ENCODE measurements around the gene ZNF385B. TPM values are rescaled to one million over a fixed set of nuclear protein-coding genes. Genes with fewer than 3 reads are reported as not detected.

Gene ZNF385B
- total RNA-seq, 3 donors from 2014 or later (not counting 1 experiment from before 2014, with no cell fraction given), result 0.54 TPM; not detected in 2

DNA sequence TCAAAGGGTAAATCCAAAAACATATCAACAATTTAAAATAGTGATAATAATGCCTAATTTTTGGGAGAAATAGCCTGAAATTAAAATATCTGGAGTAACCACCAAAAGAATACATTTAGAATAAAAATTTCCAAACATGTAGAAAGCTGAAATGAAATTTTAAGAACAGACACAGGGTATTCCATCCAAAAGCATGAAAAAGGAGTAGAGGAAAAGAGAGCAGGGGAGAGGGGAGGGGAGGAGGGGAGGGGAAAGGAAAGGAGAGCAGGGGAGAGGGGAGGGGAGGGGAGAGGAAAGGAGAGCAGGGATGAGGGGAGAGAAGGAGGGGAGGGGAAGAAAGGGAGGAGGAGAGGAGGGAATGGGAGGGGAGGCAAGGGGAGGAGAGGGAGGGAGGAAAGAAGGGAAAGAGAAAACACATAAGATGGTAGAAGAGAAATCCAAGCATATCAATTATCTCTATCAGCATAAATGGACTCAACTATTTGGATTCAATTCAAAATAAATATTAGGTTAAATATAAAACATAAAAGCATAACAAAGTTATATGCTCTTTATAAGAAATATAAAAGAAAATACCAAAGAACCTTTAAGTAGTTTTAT is 141.1 kb downstream of the ZNF385B start:
- DNase-seq (no peak), ATAC-seq (no peak)
- no peak overlapping the region for H3K4me3 ChIP-seq (ENCODE audit: low read length)
- H3K4me1 Mint-ChIP-seq, result no peaks in the 10 kb centered on the region
- TF ChIP-seq, protein P1, sequence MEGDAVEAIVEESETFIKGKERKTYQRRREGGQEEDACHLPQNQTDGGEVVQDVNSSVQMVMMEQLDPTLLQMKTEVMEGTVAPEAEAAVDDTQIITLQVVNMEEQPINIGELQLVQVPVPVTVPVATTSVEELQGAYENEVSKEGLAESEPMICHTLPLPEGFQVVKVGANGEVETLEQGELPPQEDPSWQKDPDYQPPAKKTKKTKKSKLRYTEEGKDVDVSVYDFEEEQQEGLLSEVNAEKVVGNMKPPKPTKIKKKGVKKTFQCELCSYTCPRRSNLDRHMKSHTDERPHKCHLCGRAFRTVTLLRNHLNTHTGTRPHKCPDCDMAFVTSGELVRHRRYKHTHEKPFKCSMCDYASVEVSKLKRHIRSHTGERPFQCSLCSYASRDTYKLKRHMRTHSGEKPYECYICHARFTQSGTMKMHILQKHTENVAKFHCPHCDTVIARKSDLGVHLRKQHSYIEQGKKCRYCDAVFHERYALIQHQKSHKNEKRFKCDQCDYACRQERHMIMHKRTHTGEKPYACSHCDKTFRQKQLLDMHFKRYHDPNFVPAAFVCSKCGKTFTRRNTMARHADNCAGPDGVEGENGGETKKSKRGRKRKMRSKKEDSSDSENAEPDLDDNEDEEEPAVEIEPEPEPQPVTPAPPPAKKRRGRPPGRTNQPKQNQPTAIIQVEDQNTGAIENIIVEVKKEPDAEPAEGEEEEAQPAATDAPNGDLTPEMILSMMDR (IDR thresholded peaks at IDR 0.05), result no peak
- no peak overlapping the region for H3K4me3 Mint-ChIP-seq
- H3K4me1 ChIP-seq (ENCODE audit: control insufficient read depth, insufficient read depth, low read length), result no peaks in the 10 kb centered on the region
- H3K27ac Mint-ChIP-seq, result no peak overlapping the region
- H3K9me3 ChIP-seq (ENCODE audit: control insufficient read depth, insufficient read depth, low read length), result no peaks in the 10 kb centered on the region
- H3K9me3 Mint-ChIP-seq, result no peaks in the 10 kb centered on the region
- intact Hi-C loops (cut with micrococcal nuclease), result no loop called here
- no peak overlapping the region for H3K27ac ChIP-seq (ENCODE audit: low read length)
- no peaks in the 10 kb centered on the region for H3K27me3 ChIP-seq (ENCODE audit: control insufficient read depth, insufficient read depth, low read length)
- H3K36me3 ChIP-seq (ENCODE audit: control insufficient read depth, insufficient read depth, low read length), result no peaks in the 10 kb centered on the region
- H3K27me3 Mint-ChIP-seq (ENCODE audit: low read depth in 2 of 2), result no peaks in the 10 kb centered on the region
- H3K36me3 Mint-ChIP-seq, result no peaks in the 10 kb centered on the region

DNA sequence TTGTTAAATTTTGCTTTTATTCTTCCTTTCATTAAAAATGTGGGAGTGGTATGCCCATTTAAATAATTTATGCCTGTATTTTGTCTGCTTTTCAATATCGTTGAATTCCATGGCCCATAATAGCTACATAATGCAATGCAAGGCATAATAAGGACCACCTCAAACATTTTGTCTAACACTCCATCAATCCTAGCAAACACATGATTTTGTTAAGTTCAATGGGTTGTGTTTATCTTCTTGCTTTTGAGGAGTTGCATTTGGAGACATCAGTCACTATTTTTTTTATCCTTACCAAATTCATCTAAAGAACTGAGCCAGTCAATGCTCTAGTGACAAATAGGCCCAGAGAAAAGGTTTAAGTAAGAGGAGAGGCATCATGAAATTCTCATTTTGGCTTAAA is 145.5 kb downstream of the ZNF385B start:
- no peaks in the 10 kb centered on the region for H3K27me3 Mint-ChIP-seq (ENCODE audit: low read depth in 2 of 2)
- no peaks in the 10 kb centered on the region for H3K36me3 Mint-ChIP-seq
- TF ChIP-seq, protein P1 (IDR thresholded peaks at IDR 0.05), result no peak
- Histone ChIP-seq H3K9me3 (ENCODE audit: control insufficient read depth, insufficient read depth, low read length) (no peaks in the 10 kb centered on the region), H3K27me3 (ENCODE audit: control insufficient read depth, insufficient read depth, low read length) (no peaks in the 10 kb centered on the region), H3K4me1 (ENCODE audit: control insufficient read depth, insufficient read depth, low read length) (no peaks in the 10 kb centered on the region), H3K27ac (ENCODE audit: low read length) (no peak overlapping the region), H3K4me3 (ENCODE audit: low read length) (no peak overlapping the region), H3K36me3 (ENCODE audit: control insufficient read depth, insufficient read depth, low read length) (no peaks in the 10 kb centered on the region)
- intact Hi-C loops (cut with micrococcal nuclease), result no loop called here
- DNase-seq (no peak), ATAC-seq (no peak)
- H3K4me1 Mint-ChIP-seq, result no peaks in the 10 kb centered on the region
- H3K4me3 Mint-ChIP-seq, result no peak overlapping the region
- WGBS (ENCODE audit: insufficient coverage), result no CpG with 5 or more reads among the region's 1 CpG
- no peak overlapping the region for H3K27ac Mint-ChIP-seq
- peaks cover 0 to 7% of the 10 kb centered on the region in 2 donors for H3K9me3 Mint-ChIP-seq

DNA sequence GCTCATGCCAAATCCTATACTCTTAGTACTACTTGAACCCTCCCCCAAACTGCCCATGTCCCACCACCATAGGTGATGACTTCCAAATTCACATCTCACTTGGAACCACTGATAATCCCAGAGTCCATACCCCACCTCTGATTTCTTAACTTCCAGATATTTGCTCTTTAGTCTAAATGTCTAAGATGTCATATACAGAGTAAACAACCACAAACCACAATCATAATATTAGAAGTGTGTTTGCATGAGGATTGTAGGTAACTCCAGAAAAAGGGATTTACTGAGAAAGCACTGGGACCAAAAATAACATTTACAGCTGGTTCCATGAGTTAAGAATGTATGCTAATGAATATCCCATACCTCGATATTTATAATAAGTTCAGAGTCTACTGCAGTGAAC is 146.2 kb downstream of the ZNF385B start:
- Mint-ChIP-seq H3K27me3 (ENCODE audit: low read depth in 2 of 2) (no peaks in the 10 kb centered on the region), H3K27ac (no peak overlapping the region), H3K4me1 (no peaks in the 10 kb centered on the region), H3K4me3 (no peak overlapping the region), H3K36me3 (no peaks in the 10 kb centered on the region), H3K9me3 (peaks cover 0 to 7% of the 10 kb centered on the region in 2 donors)
- no peaks in the 10 kb centered on the region for H3K36me3 ChIP-seq (ENCODE audit: control insufficient read depth, insufficient read depth, low read length)
- WGBS (ENCODE audit: insufficient coverage), result no CpG with 5 or more reads among the region's 1 CpG
- no peaks in the 10 kb centered on the region for H3K4me1 ChIP-seq (ENCODE audit: control insufficient read depth, insufficient read depth, low read length)
- no peaks in the 10 kb centered on the region for H3K9me3 ChIP-seq (ENCODE audit: control insufficient read depth, insufficient read depth, low read length)
- intact Hi-C loops (cut with micrococcal nuclease), result no loop called here
- TF ChIP-seq, protein P1 (IDR thresholded peaks at IDR 0.05), result no peak
- no peak for DNase-seq
- no peak overlapping the region for H3K27ac ChIP-seq (ENCODE audit: low read length)
- no peaks in the 10 kb centered on the region for H3K27me3 ChIP-seq (ENCODE audit: control insufficient read depth, insufficient read depth, low read length)
- no peak overlapping the region for H3K4me3 ChIP-seq (ENCODE audit: low read length)
- ATAC-seq, result no peak

DNA sequence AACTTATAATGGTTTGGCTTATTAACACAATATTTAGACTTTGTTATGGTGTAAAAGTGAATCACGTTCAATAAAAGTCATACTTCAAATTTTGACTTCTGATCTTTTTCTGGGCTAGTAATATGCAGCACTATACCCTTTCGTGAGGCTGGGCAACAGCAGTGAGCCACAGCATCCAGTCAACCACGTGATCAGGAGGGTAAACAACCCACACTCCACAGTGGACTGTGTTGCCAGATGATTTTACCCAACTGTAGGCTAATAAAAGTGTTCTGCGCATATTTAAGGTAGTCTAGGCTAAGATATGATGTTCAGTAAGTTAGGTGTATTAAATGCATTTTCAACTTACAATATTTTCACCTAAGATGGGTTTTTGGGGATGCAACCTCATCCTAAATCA is 148.6 kb downstream of the ZNF385B start:
- TF ChIP-seq, protein P1 (IDR thresholded peaks at IDR 0.05), result no peak
- Histone ChIP-seq H3K27ac (ENCODE audit: low read length) (no peak overlapping the region), H3K9me3 (ENCODE audit: control insufficient read depth, insufficient read depth, low read length) (no peaks in the 10 kb centered on the region), H3K27me3 (ENCODE audit: control insufficient read depth, insufficient read depth, low read length) (no peaks in the 10 kb centered on the region), H3K36me3 (ENCODE audit: control insufficient read depth, insufficient read depth, low read length) (no peaks in the 10 kb centered on the region), H3K4me3 (ENCODE audit: low read length) (no peak overlapping the region), H3K4me1 (ENCODE audit: control insufficient read depth, insufficient read depth, low read length) (no peaks in the 10 kb centered on the region)
- DNase-seq (no peak), ATAC-seq (no peak)
- 69% methylated on average over 2 of the region's 4 CpGs for WGBS (ENCODE audit: insufficient coverage)
- H3K36me3 Mint-ChIP-seq, result no peaks in the 10 kb centered on the region
- no peaks in the 10 kb centered on the region for H3K4me1 Mint-ChIP-seq
- H3K9me3 Mint-ChIP-seq, result peaks cover 3 to 7% of the 10 kb centered on the region in 2 donors
- H3K27ac Mint-ChIP-seq, result no peak overlapping the region
- intact Hi-C loops (cut with micrococcal nuclease), result no loop called here
- no peak overlapping the region for H3K4me3 Mint-ChIP-seq
- H3K27me3 Mint-ChIP-seq (ENCODE audit: low read depth in 2 of 2), result no peaks in the 10 kb centered on the region
